ENCODE measurements around the gene CACNA1C.

CACNA1C gene

DNA sequence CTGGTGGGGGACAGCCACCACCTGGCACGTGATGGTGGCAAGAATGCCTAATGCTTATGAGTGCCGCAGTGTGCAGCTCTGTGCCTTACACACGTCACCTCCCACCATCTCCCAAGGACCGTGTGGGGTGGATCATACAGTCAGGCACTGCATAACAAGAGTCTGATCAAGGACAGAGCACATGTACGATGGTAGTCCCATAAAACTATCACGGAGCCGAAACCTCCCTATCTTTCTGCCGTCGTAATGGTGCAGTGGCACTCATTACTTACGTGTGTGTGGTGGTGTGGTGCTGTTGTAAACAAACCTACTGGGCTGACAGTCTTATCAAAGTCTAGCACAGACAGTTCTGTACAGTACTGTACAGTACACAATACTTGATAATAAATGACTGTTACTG is 89.3 kb downstream of the CACNA1C start:
- no peak for DNase-seq

DNA sequence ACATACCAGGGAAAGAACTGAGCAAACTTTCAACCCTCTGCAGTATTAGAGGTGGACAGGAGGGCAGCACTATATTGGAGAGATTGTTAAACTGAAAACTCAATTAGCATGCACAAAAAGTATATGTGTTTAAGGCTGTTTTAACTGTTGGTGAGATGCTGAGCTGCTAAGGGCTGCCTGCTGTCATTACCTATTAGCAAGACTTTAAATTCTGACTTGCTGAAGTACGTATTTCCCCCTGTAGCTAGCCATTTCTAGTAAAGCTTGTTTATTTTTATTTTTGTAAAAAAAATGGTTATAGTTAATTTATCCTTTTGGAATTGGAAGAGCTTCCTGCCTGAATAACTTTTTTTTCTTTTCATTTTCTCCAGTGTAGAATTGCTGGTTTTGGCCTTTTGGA is 92.2 kb downstream of the CACNA1C start:
- no peak for DNase-seq

DNA sequence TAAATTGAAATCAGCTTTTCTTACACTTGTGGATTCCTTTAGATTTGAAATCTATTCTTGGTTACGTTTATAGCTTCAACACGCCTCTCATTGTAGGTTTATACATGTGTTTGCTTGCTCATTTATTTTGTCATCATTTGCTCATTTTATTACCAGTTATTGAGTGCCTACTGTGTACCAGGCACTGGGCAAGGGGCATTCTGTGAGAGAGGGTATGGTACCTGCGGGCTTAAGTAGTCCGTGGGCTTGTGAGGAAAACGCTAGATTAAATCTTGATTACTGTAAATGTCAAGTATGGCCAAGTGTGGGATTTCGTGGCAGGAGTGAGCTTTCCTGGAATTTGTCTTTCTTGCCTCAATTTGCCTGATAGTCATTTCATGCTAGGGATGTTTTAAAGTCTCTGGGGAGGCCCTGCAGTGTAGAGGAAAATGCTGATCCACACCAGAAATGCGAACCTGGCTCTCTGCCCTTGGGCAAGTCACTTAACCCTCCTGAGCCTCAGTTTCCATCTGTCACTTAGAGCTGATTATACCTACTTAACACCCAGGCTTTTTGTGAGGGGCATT is 92.7 kb downstream of the CACNA1C start:
- no peak for DNase-seq

DNA sequence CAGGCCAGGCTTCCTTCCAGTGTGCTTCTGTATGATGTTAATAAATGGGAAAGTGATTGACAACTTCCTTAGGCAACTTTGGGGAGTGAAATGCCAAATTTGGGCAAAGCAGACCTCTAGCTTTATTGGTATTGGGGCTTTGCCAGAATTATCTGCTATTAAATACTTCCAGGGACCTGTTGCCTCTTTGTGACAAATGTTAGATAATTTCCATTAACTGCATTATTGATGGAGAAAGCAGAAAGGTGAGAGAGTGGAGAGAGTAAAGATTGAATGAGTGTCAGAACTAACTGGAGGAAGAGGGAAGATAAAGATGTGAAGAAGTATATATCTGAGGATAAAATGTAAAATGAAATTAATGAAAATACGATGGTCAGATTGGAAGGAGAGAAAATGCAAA is 94.5 kb downstream of the CACNA1C start:
- DNase-seq = no peak

DNA sequence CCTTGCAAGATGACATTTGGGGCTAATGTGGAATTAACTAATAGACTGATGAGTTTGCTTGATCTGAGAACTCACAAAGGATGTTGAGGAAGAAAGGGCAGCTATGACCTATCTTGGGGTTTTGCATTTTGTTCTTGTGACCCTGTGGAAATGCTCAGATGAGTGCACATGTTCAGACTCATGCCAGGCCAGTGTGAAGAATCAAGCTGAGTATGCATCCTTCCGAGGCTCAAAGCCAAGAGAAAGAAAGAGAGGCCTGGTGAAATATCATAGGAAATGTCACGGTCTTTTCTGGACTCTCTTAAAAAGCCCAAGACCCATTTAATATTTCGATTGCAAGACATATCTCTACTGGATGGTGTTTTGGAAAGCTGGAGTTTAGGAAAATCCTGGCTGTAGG is 96.3 kb downstream of the CACNA1C start:
- no peak for DNase-seq

DNA sequence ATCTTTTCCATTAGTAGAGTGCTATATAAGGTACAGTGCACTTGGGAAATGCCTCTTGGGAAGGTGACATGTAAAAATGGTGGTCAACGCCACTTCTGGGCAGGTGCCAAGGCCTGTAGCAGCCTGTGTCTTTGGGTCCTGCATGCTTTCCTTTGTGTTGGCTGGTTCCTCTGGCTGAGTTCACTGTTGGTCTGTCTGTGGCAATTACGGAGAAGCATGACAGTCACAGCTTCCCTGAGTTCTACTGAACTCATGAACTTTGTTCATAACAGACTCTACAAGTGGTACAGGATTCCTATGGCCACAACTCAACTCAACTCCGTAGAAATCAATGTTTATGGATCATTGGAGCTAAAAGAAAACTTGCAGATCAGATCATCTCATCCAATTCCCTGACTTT is 98.0 kb downstream of the CACNA1C start:
- no peak for DNase-seq

DNA sequence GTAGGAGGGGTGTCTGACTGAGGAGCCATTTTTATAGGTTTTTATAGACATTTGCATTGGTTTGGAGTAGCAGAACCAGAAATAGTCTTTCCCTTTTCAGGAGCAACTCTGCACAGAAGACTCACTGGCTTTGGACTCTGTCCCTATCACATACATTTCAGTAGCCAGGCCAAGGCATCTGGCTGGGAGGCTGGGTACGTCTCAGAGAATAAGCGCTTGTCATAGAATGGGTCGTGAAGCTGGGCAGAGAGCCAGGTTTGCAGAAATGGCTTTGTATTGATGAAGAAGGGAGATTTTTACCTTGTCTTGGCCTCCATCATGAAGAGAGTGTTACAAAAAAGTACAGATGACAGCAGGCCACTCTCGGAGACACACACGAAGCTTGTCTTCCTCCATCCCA is 98.6 kb downstream of the CACNA1C start:
- DNase-seq = no peak

DNA sequence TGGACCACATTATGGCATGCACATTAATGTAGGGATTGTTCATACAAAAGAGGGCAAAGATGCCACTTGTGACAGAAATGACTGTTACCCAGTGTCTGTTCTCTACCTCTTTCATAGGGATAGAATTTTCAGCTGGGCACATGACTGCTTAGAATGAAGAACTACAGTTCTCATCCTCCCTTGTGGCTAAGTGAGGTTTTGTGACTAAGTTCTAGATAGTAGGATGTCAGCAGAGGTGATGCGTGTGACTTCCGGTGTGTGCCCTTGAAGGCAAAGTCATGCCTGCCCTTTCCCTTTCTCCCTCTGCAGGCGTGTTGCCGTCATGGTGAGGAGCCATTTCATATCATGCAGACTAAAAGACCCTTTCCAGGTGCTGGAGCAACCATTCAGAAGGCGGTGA is 99.3 kb downstream of the CACNA1C start:
- no peak for DNase-seq

DNA sequence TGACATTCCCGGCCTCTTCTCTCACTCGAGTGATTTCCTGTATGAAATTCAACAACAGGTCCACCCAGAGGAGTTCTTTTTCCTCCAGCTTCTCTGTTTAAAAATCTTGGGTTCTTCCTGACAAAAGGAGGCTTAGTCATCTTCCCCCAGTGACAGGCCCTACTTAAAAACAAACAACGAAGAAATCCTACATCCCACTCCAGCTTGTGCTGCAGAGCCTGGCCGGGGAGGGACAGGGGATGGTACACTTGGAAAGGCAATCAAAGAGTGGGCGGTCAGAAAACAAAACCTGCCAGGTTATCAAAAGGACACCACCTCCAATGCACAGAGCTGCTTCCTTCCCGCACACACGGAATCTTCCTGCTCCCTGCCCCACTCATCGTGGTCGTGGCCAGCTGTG is 101.3 kb downstream of the CACNA1C start:
- DNase-seq = no peak

DNA sequence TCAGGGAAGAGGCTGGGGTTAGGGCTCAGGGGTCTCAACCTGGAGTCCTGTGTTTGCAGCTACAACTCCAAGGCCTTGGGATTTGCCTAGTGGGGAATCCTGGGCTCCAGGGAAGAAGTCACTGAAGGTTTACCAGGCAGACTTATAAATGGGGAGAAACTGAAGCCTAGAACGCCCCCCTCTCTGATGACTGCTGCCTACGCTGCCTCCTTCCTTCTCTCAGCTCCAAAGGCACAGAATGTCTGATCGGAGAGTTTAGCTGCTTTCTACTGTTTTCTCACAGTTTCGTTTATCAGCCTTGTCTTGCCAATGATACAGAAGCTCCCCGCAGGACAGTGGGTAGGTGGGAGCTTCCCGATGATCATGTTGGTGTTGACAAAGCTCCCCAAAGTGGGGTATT is 101.7 kb downstream of the CACNA1C start:
- DNase-seq = no peak

DNA sequence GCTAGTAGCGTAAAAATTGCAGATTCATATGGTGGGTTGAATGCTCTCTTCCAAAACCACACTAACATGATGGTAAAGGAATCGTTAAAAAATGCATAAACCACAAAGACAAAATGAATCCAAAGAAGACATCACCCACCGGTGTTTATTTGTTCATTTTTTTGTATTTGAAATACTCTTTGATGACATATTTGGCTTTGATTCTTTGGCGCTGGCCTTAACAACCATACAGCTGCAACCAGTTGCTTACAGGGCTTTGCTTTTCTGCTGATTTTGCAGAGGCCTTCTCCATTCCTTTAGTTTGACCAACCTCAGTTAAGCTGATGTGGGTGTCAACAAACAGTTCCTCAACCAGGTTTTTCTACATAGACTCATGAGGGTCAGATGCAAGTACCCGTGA is 103.5 kb downstream of the CACNA1C start:
- no peak for DNase-seq

DNA sequence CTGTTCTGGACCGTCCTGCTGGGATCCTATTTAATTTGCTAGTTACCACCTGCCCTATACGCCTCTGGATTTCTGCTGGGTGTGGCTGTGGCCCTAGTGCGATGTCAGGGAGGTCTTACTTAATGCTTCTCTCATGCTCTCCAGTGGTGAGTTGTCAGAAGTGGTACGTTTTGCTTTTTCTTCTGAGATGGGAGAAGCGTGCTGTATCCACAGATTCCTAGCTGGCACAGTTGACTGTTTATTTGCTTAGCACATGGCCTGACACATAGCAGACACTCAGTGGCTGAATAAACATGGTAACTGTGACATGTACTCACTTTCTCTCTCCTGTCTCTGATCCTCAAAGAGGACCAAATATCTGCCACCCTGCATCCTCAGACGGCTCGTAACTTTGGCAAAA is 107.3 kb downstream of the CACNA1C start:
- DNase-seq = no peak

DNA sequence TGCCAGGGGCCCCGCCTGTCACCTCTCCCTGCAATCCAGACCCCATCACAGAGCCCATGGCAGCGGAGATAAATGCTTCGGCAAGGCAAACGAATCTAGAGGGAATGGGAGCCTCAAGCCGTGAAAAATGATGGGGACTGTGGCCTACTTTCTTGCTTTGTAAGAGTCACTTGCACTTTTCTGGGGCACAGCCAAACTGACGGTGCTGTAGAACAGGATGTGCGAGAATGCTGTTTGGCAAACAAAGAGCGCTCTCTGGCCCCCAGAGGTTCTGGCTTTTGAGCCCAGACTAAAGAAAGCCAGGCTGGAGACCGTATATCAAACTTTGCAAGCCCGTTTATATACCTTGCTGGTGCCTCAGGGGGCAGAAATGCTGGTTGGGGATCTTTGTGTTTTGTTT is 108.7 kb downstream of the CACNA1C start:
- DNase-seq = no peak

DNA sequence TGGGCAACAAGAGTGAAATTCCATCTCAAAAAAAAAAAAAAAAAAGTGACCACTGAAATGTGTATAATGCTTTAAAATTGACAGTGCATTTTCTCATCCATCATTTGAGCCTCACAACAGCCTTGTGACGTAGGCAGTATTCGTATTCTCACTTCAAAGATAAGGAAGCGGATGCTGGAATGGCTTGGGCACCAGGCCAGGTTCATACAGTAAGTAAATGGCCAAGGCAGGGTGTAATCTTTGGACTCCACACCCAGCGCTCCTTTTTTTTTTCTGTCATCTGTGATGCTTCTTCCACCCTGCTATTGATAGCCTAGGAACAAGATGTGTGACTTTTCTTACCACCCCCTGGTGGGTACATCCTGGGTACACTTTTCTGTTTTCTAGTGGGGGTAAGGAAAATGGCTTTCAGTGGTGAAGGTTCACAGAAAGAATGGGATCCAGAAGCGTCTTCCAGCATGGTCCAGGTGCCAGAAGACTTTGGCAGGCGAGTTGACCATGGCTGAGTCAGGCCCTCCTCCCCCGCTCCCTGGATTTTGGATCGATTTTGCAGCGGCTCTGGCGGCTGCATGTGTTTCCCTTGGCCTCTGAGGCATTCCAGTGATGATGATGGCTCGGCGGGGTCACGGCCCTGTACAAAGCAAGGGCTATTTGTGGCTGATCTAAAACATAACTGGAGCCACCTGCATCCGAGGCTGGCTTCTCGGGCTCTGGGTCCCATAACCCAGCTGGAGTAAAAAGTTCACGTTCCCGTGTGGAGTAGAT is 110.6 kb downstream of the CACNA1C start:
- DNase-seq = no peak

DNA sequence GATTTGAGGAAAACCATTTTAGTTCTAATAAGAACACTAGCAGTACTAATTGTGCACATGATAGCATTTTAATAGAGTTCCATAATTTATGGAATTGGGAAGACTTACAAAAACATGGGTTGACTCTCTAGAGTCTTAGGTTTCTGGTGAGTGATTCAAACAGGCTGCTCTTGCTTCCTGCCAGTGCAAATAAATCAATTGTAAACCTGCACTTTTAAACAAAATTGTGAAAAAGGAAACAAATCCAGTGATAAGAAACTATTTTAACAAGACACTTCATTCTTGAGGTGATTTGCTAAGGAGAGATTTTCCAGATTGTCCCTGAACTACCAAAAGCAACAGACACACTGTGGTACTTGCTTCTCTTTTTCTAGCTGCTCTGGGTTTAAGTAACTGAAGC is 112.2 kb downstream of the CACNA1C start:
- DNase-seq = no peak

DNA sequence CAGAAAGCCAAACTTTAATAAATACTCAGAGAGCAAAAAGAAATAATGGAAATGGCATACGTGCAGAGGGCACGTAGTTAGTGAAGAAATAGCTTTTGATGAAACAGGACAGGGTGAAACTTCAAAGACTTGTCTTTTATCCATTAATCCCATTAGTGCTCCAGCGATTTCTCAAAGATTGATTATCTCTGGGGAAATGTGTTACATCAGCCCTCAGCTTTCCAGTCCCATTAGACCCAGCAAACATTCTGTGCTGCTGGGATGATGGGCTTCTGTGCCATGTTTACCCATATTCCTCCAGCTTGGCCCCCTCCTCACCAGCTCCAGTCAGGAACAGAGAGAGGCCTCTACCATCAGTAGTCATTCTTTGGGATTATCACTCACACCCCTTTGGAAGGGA is 113.1 kb downstream of the CACNA1C start:
- no peak for DNase-seq

DNA sequence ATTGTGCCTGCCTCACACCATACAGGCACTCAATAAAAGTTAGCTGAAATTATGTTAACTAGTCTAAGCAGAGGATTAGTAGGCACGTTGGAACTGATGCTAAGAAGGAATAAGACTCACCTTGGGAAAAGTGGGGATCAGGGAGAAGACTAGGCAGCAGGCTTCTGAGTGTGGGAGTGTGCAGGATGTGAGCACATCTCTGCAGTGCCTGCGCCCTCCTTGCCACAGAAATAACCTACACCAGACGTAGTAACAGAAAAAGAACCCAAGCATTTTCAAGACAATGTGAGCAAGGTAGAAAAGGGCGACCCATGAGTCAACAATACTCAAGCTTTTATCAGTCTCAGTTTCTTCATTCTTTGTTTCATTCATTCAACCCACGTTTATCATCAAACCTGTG is 113.9 kb downstream of the CACNA1C start:
- DNase-seq = no peak

DNA sequence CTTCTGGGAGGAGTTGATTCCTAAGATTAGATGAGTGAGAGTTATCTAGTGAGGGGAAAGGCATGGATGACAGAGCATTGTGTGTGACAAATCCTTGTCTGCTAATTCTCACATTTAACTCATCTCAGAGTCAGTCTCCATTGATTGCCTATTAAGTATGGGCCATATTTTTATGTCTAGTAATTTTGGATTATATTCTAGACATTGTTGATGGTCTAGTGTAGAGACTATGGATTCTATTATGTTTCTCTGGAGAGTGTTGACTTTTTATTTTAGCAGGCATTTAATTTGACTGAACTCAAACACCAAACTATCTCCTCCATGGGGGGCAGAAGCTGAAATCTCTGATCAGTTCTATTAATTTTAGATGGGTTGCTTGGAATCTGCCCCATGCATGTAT is 114.4 kb downstream of the CACNA1C start:
- no peak for DNase-seq

DNA sequence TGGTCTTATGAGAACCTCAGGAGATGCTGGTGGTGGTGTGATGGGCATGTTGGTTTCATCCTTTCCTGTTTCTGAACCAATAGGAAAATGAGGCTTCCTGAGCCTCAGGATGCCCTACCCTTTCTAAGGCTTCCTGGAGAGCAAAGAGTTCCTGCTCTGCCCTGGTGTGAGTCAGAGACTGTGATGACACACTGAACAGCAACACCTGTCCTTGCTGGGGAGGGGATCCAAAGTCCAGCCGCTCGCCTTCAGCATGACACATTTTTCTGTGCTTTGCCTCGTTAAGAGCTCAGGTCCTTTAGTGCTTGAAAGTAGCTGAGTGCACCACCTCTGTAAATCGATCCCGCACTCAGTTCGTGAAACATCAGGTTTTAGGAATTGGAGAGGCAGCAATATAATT is 116.0 kb downstream of the CACNA1C start:
- DNase-seq = no peak

DNA sequence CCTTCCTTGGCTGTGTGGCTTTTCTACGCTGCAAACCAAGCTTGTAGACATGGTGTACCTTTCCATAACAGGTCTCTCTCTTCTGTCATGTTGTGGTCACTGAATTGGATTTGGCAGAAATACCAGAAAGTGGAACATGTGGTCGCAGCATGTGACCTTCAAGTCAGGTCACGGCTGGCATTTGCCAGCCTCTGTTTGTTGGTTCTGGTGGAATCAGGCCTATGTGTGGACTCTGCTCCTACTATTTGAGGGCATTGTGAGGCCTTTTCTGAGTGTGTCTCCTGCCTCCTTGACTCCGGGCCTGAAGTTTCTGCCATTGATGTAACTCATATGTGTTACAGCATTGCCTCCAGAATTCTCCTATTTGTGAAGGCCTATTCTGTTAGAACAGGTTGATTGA is 116.7 kb downstream of the CACNA1C start:
- no peak for DNase-seq

DNA sequence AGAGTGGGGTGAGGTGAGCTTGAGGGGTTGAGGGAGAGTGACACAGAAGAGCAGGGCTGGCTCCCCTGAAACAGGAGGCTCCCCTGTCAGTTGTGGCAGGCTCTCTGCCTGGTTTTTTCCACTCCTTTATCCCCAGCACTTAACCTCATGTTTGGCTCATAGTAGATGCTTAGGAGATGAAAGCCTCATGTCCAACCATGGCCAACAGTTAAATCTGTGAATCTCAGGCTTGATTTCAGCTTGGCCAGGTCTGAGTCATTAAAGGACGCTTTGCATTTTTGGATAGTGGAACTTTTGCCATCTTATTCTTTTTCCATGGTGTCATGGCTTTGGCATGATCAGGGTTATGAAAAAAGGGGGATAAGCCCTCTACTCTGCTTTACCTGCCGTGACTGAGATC is 117.2 kb downstream of the CACNA1C start:
- DNase-seq = no peak

DNA sequence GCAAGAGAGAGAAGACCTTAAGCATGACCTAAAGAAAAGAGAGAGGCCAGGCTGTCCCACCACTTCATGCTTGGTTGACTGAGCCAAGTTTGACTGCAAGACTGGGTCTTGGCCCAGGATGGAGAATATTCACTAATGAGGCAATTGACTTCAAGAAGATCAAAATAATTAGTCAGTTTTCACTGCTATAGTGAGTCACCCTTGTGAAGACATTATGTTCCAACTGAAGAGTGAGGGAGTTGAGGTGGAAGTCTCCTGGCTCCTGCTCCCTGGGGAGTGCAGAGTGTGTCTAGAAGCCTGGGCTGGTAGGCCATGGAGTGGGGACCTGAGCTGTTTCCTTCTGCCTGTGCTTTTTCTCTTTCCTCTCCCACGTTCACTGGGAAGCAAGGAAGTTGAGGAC is 117.6 kb downstream of the CACNA1C start:
- DNase-seq = no peak

DNA sequence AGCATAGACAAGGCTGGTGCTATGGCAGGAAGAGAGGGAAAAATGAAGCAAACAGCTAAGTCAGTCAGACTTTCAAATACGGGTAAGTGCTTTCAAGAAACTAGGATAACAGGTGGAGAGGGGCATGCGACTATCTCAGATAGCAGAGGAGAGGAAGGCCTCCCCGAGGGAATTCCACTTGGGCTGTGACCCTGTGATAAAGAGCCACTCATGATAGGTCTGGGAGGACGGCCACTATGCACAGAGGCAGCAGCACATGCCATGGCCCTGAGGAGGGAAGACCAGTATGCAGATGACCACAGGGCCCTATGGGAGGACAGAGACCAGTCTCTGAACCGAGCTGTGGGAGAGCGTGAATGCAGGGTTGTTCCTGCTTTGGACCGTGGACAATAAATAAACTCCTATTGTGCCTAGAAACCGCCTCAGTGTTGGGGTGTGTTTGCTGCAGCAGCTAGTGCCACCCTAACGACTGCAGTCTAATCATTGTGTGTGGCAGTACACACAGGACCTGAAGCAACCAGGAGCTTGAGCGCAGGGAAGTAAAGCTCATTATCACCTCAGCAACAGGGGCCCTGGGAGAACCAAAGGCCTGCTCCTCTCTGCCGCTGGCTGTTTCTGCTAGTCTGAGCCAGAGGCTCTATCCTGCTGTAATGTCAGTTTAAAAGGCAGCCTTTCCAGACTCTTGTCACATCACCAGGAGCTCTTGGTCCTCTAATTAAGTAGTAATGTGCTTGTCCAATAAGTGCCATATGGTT is 119.1 kb downstream of the CACNA1C start:
- DNase-seq = no peak

DNA sequence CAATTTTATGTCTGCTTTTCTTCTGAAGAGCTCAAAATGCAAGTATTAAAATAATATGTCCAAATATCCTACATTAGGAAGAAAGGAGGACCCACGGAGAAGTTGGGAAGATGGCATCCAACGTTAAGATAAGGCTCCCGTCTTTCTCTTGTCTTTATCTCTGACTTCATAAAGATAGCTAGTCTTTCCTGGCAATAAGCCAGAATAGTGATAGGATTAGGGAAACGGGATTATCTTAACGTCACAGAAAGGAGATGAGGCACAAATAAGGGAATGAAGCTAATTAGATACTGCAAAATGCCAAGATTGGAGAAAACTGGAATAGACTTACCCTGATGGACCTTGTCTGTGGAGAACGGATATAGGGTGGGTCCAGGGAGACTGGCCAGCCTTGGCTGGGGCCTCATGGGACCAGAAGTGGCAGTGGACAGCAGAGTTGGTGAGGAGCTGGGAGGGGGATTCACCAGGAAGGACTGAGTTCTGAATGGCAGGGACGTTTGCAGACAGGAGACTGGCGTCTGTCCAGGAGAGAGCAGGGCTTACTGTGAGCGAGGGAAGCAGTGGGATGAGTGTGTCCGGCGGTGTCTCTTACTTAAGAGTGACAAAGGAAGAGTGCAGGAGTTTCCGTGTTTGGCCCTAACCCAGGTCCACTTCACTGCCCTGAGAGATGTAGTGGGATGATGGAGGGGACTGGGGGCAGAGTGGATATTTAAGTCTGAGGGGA is 119.9 kb downstream of the CACNA1C start:
- DNase-seq = no peak

All from RPMI8226 (cell line).